Prostate gland (tissue), 2 donors: ENCODE measurements around the gene ENTREP1. TPM values are rescaled to one million over a fixed set of nuclear protein-coding genes. Genes with fewer than 3 reads are reported as not detected.

ENCODE experiments used
- DNase-seq: peaks from one replicate; pipeline ENCODE4 v3.0.0-alpha.2; 2019; ENCODE audit warnings: low spot score
- H3K27ac ChIP-seq, 2 donors: fragments of 200-600 bp; sonication (generic); 2 replicates each; pipeline ENCODE4 v1.5.1; 2017 to 2019
- H3K27me3 ChIP-seq: fragments of 200-600 bp; sonication (generic); replicated peaks from 2 replicates; pipeline ENCODE4 v1.5.1; 2019; ENCODE audit not compliant: insufficient read depth
- H3K36me3 ChIP-seq, 2 donors: fragments of 200-600 bp; sonication (generic); 1 replicate in 1 of 2; 2 replicates in 1 of 2; pipeline versions ENCODE4 v1.5.1 to v1.8.1; 2017 to 2019
- H3K4me1 ChIP-seq: fragments of 200-600 bp; sonication (generic); replicated peaks from 2 replicates; pipeline ENCODE4 v1.5.1; 2019
- H3K4me3 ChIP-seq, 2 donors: fragments of 200-600 bp; sonication (generic); 2 replicates each; pipeline ENCODE4 v1.5.1; 2017 to 2019
- H3K9me3 ChIP-seq: fragments of 200-600 bp; sonication (generic); 2 replicates; pipeline ENCODE4 v1.5.1; 2017
- CTCF ChIP-seq, 4 experiments: fragments of 200-600 bp in 2 of 4; fragments of 450-650 bp in 2 of 4; sonication (generic) in 2 of 4; IDR thresholded peaks; 1 replicate in 3 of 4; 2 replicates in 1 of 4; pipeline ENCODE4 v1.5.1; 2016 to 2019; ENCODE audit warnings: antibody characterized with exemption in 4 of 4, mild to moderate bottlenecking in 2 of 4, moderate library complexity in 2 of 4
- POLR2A ChIP-seq: fragments of 450-650 bp; IDR thresholded peaks from one replicate; pipeline ENCODE4 v1.6.1; 2016; ENCODE audit warnings: antibody characterized with exemption, mild to moderate bottlenecking
- POLR2AphosphoS5 ChIP-seq: sonication (generic); formaldehyde crosslinking; IDR thresholded peaks from one replicate; pipeline ENCODE4 v1.6.1; 2017; ENCODE audit warnings: antibody characterized with exemption
- WGBS: methylation state at CpG from one replicate; pipeline ENCODE4 v1.1.5; 2018; 5-methylcytosine and 5-hydroxymethylcytosine counted together
- intact Hi-C: fragments of 100-400 bp; cut with DNase I; formaldehyde crosslinking; loops from one replicate; pipeline ENCODE4 v1.14.2; 2022
- total RNA-seq, 2 donors: library from RNA; depleted of rRNA; stranded (reverse); fragments of >200 nt; gene quantifications; one replicate each; pipeline ENCODE4 v1.1.0, GENCODE V29; 2016

The ENTREP1 gene
- total RNA-seq, 2 donors from 2014 or later: 10.2 to 32.8 TPM

GRCh38 chr9:69386651-69387050 lies 61.6 kb downstream of the ENTREP1 start:
- WGBS: 79% methylated on average over 4 of the region's 4 CpGs
- TF ChIP-seq POLR2A (no peak), POLR2AphosphoS5 (no peak), CTCF (IDR thresholded peaks at IDR 0.05) (no peak)
- H3K27ac ChIP-seq: no peak overlapping the region
- H3K4me3 ChIP-seq: no peak overlapping the region
- H3K4me1 ChIP-seq: no peaks in the 10 kb centered on the region
- H3K27me3 ChIP-seq: no peaks in the 10 kb centered on the region
- no peaks in the 10 kb centered on the region for H3K9me3 ChIP-seq
- H3K36me3 ChIP-seq: no peaks in the 10 kb centered on the region
- intact Hi-C loops: no loop called here
- no peak for DNase-seq

- no peak for DNase-seq
- Histone ChIP-seq H3K9me3 (no peaks in the 10 kb centered on the region), H3K4me1 (no peaks in the 10 kb centered on the region), H3K27ac (no peak overlapping the region), H3K4me3 (no peak overlapping the region), H3K27me3 (no peaks in the 10 kb centered on the region), H3K36me3 (no peaks in the 10 kb centered on the region)
- TF ChIP-seq CTCF (IDR thresholded peaks at IDR 0.05) (no peak), POLR2AphosphoS5 (no peak), POLR2A (no peak)
- intact Hi-C loops: loop anchor here (2.0 kb wide), 1 partner anchor 56 kb away; no protein-coding TSS in a partner anchor
- WGBS: 87% methylated on average over 3 of the region's 3 CpGs
These were observed 63.6 kb downstream of the ENTREP1 start for GRCh38 chr9:69388596-69388995.

- no peaks in the 10 kb centered on the region for H3K36me3 ChIP-seq
- no peak for DNase-seq
- no peaks in the 10 kb centered on the region for H3K9me3 ChIP-seq
- H3K4me1 ChIP-seq: no peaks in the 10 kb centered on the region
- no peak overlapping the region for H3K4me3 ChIP-seq
- intact Hi-C loops: loop anchor here (2.0 kb wide), 1 partner anchor 57 kb away; no protein-coding TSS in a partner anchor
- whole genome bisulfite sequencing: 83% methylated on average over 4 of the region's 4 CpGs
- no peaks in the 10 kb centered on the region for H3K27me3 ChIP-seq
- no peak for TF ChIP-seq CTCF (IDR thresholded peaks at IDR 0.05)
- TF ChIP-seq POLR2AphosphoS5: no peak
- TF ChIP-seq POLR2A: no peak
- no peak overlapping the region for H3K27ac ChIP-seq
These were observed 64.5 kb downstream of the ENTREP1 start for GRCh38 chr9:69389437-69389995.

GRCh38 chr9:69391487-69391886 lies 66.5 kb downstream of the ENTREP1 start:
- no peaks in the 10 kb centered on the region for H3K4me1 ChIP-seq
- no peaks in the 10 kb centered on the region for H3K27me3 ChIP-seq
- 98% methylated on average over 11 of the region's 11 CpGs for WGBS
- no peaks in the 10 kb centered on the region for H3K9me3 ChIP-seq
- H3K27ac ChIP-seq: no peak overlapping the region
- TF ChIP-seq POLR2A (no peak), CTCF (IDR thresholded peaks at IDR 0.05) (no peak), POLR2AphosphoS5 (no peak)
- no peak overlapping the region for H3K4me3 ChIP-seq
- no peaks in the 10 kb centered on the region for H3K36me3 ChIP-seq
- intact Hi-C loops: no loop called here
- no peak for DNase-seq

- intact Hi-C loops: no loop called here
- H3K4me1 ChIP-seq: no peaks in the 10 kb centered on the region
- WGBS: 41% methylated on average over 7 of the region's 7 CpGs
- TF ChIP-seq POLR2A (no peak), POLR2AphosphoS5 (no peak), CTCF (IDR thresholded peaks at IDR 0.05) (no peak)
- no peaks in the 10 kb centered on the region for H3K36me3 ChIP-seq
- no peak for DNase-seq
- no peaks in the 10 kb centered on the region for H3K27me3 ChIP-seq
- H3K9me3 ChIP-seq: no peaks in the 10 kb centered on the region
- no peak overlapping the region for H3K27ac ChIP-seq
- no peak overlapping the region for H3K4me3 ChIP-seq
These were observed 66.9 kb downstream of the ENTREP1 start for GRCh38 chr9:69391946-69392345.
